Ovary (tissue), 9 donors: ENCODE measurements around the gene ACAP3. TPM values are rescaled to one million over a fixed set of nuclear protein-coding genes. Genes with fewer than 3 reads are reported as not detected.

Experiments used
- DNase-seq, 5 donors: peaks; one replicate each; pipeline ENCODE4 v3.0.0-alpha.2; 2019 to 2020
- H3K27ac ChIP-seq, 2 donors: fragments of 200-600 bp; one replicate each; pipeline versions ENCODE4 v1.5.1 to v1.8.0; 2019 to 2022
- H3K27me3 ChIP-seq: fragments of 200-600 bp; one replicate; pipeline ENCODE4 v1.8.0; 2022
- H3K36me3 ChIP-seq: fragments of 200-600 bp; sonication (generic); one replicate; pipeline ENCODE4 v1.5.1; 2019
- H3K4me1 ChIP-seq: one replicate; pipeline ENCODE4 v1.8.1; 2013; ENCODE audit warnings: mild to moderate bottlenecking, moderate library complexity; ENCODE audit not compliant: insufficient read depth
- H3K4me3 ChIP-seq: fragments of 200-600 bp; sonication (generic); one replicate; pipeline ENCODE4 v1.5.1; 2017
- H3K9me3 ChIP-seq, 2 donors: fragments of 200-600 bp in 1 of 2; sonication (generic) in 1 of 2; one replicate each; pipeline versions ENCODE4 v1.5.1 to v1.8.1; 2013 to 2019; ENCODE audit warnings: mild to moderate bottlenecking in 1 of 2, moderate library complexity in 1 of 2
- EP300 ChIP-seq: sonication (generic); formaldehyde crosslinking; IDR thresholded peaks from one replicate; pipeline ENCODE4 v1.6.1; 2017; ENCODE audit warnings: antibody characterized with exemption
- POLR2A ChIP-seq: fragments of 450-650 bp; IDR thresholded peaks from one replicate; pipeline ENCODE4 v1.6.1; 2017; ENCODE audit warnings: antibody characterized with exemption, mild to moderate bottlenecking, moderate library complexity
- WGBS, 3 donors: extraction: QIAGEN DNeasy Blood & Tissue Kit in 1 of 3; methylation state at CpG; one replicate each; pipeline versions ENCODE4 v1.1.5 to v1.1.7; 2013 to 2017; 5-methylcytosine and 5-hydroxymethylcytosine counted together
- intact Hi-C, 4 donors: fragments of 100-400 bp; cut with DNase I; formaldehyde crosslinking; loops; one replicate each; pipeline versions ENCODE4 v1.11.0 to v1.15.1; 2022 to 2023
- polyA plus RNA-seq, 2 donors: library from polyadenylated mRNA; stranded (reverse); fragments of 200-250 nt in 1 of 2; fragments of 350-450 nt in 1 of 2; fragmentation: Illumina TruSeq in 1 of 2; extraction: RNeasy Lipid Tissue Mini Kit (QIAGEN cat#74804) in 1 of 2; gene quantifications; one replicate each; pipeline ENCODE4 v1.2.3, GENCODE V29; 2013 to 2014
- total RNA-seq, 7 donors: library from RNA; depleted of rRNA in 2 of 7; stranded (reverse); fragments of >200 nt in 2 of 7; fragmentation: NEBNext Ultra II Directional in 3 of 7; extraction: Animal tissue kit (Norgen Biotek cat#: 25700) in 3 of 7; gene quantifications; one replicate each; pipeline versions ENCODE4 v1.1.0 to v1.2.4, GENCODE V29; 2016 to 2023
- TF ChIP-seq, protein P1 (sequence below), 3 donors: fragments of 450-650 bp in 2 of 3; fragments of 200-600 bp in 1 of 3; IDR thresholded peaks; one replicate each; pipeline versions ENCODE4 v1.5.1 to v1.8.0; 2016 to 2022; ENCODE audit warnings: antibody characterized with exemption in 3 of 3, mild to moderate bottlenecking in 1 of 3
- donor health status: DM: no; HTN: no; CAD: no; lungs with moderate emphysema.
- donor health status: DM: no; HTN: no; CAD: no.
- donor health status: Bipolar disorder and iron deficiency.
- donor health status: DM: yes; HTN: yes; CAD: no.
- donor health status: DM: no; HTN: no; CAD: no.
- donor health status: DM: yes; HTN: yes; CAD: no.

Gene ACAP3
- total and polyA plus RNA-seq, 9 donors = 3.5 to 62.4 (median 45.1) TPM

- WGBS, 3 donors = 82 to 85% (median 82%) methylated on average over 21 to 22 of the region's 22 CpGs
- no peak for DNase-seq
- Histone ChIP-seq H3K27me3 (no peaks in the 10 kb centered on the region), H3K27ac (no peak overlapping the region), H3K9me3 (no peaks in the 10 kb centered on the region), H3K4me3 (no peak overlapping the region), H3K4me1 (peaks cover 12% of the 10 kb centered on the region), H3K36me3 (no peaks in the 10 kb centered on the region)
- TF ChIP-seq, protein P1, sequence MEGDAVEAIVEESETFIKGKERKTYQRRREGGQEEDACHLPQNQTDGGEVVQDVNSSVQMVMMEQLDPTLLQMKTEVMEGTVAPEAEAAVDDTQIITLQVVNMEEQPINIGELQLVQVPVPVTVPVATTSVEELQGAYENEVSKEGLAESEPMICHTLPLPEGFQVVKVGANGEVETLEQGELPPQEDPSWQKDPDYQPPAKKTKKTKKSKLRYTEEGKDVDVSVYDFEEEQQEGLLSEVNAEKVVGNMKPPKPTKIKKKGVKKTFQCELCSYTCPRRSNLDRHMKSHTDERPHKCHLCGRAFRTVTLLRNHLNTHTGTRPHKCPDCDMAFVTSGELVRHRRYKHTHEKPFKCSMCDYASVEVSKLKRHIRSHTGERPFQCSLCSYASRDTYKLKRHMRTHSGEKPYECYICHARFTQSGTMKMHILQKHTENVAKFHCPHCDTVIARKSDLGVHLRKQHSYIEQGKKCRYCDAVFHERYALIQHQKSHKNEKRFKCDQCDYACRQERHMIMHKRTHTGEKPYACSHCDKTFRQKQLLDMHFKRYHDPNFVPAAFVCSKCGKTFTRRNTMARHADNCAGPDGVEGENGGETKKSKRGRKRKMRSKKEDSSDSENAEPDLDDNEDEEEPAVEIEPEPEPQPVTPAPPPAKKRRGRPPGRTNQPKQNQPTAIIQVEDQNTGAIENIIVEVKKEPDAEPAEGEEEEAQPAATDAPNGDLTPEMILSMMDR (IDR thresholded peaks at IDR 0.05) = no peak
- TF ChIP-seq POLR2A (no peak), EP300 (no peak)
- intact Hi-C loops = loop anchor here in 1 of 4 donors (10.0 kb wide), 1 partner anchor 193 kb away; no protein-coding TSS in a partner anchor
Measured at GRCh38 chr1:1311107-1312104, 3.7 kb upstream of the ACAP3 start.

GRCh38 chr1:1310476-1311053 lies 2.8 kb upstream of the ACAP3 start:
- 80 to 85% (median 84%) methylated on average over 21 of the region's 21 CpGs for WGBS, 3 donors

DNA sequence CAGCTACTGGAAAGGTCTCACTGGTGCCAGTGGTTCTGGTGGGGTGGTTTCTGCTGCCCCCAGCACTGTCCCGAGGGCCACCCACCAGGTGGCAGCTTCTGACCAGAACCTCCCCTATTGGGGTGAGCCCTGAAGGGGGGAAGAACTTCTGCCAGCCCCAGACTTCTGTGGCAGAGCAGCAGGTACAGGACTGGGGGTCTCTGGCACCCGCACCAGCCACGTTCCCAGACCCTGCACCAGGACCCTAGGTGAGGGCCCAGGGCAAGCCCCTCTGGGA lies 2.3 kb upstream of the ACAP3 start:
- WGBS, 3 donors = 67 to 82% (median 76%) methylated on average over 3 of the region's 3 CpGs
- peak overlapping the region in 1 of 2 donors; percentile 20 for H3K27ac ChIP-seq
- no peaks in the 10 kb centered on the region for H3K27me3 ChIP-seq
- no peak overlapping the region for H3K4me3 ChIP-seq
- DNase-seq = no peak
- intact Hi-C loops = loop anchor here in 1 of 4 donors (10.0 kb wide), 1 partner anchor 195 kb away; no protein-coding TSS in a partner anchor
- no peaks in the 10 kb centered on the region for H3K36me3 ChIP-seq
- no peaks in the 10 kb centered on the region for H3K9me3 ChIP-seq
- H3K4me1 ChIP-seq = peaks cover 24% of the 10 kb centered on the region
- no peak for TF ChIP-seq EP300

More at GRCh38 chr1:1310476-1311053, 2.8 kb upstream of the ACAP3 start:
- TF ChIP-seq EP300 (no peak), POLR2A (no peak)
- TF ChIP-seq, protein P1 (IDR thresholded peaks at IDR 0.05) = no peak
- Histone ChIP-seq H3K27ac (peak overlapping the region in 1 of 2 donors; percentile 20), H3K27me3 (no peaks in the 10 kb centered on the region), H3K9me3 (no peaks in the 10 kb centered on the region), H3K4me3 (no peak overlapping the region), H3K36me3 (no peaks in the 10 kb centered on the region), H3K4me1 (peaks cover 21% of the 10 kb centered on the region)
- DNase-seq = no peak
- intact Hi-C loops = loop anchor here in 1 of 4 donors (10.0 kb wide), 1 partner anchor 194 kb away; no protein-coding TSS in a partner anchor

- Histone ChIP-seq H3K27ac (peak overlapping the region; percentile 54 to 91), H3K4me1 (peaks cover 29% of the 10 kb centered on the region), H3K9me3 (no peaks in the 10 kb centered on the region), H3K36me3 (no peaks in the 10 kb centered on the region), H3K4me3 (peak overlapping the region; percentile 68), H3K27me3 (no peaks in the 10 kb centered on the region)
- 24 to 34% (median 26%) methylated on average over 51 to 57 of the region's 57 CpGs for WGBS, 3 donors
- intact Hi-C loops = loop anchor here in 1 of 4 donors (10.0 kb wide), 1 partner anchor 195 kb away; no protein-coding TSS in a partner anchor
- DNase-seq = peak in 2 of 5 donors; percentile 61 to 68
- TF ChIP-seq POLR2A (no peak), EP300 (no peak)
- TF ChIP-seq, protein P1 (IDR thresholded peaks at IDR 0.05) = no peak
Measured at GRCh38 chr1:1309251-1310108, 1.8 kb upstream of the ACAP3 start.
